ENCODE data around the gene RGS6.

Gene RGS6

GRCh38 chr14:72492196-72492595, 560.0 kb downstream of the RGS6 start:
- in situ Hi-C loops (cut with MboI; ENCODE audit: low pct_unique_long_range_greater_than_20kb, low sequenced_read_pairs, unreplicated experiment): no loop called here
- no peak for DNase-seq (ENCODE audit: low spot score)
- no peak for TF ChIP-seq CTCF (IDR thresholded peaks at IDR 0.05; ENCODE audit: extremely low read depth, insufficient read depth, missing control alignments)

- no peak for TF ChIP-seq CTCF (IDR thresholded peaks at IDR 0.05; ENCODE audit: extremely low read depth, insufficient read depth, missing control alignments)
- DNase-seq (ENCODE audit: low spot score): no peak
- in situ Hi-C loops (cut with MboI; ENCODE audit: low pct_unique_long_range_greater_than_20kb, low sequenced_read_pairs, unreplicated experiment): no loop called here
Observed at GRCh38 chr14:72495668-72496067, 563.4 kb downstream of the RGS6 start.

- in situ Hi-C loops (cut with MboI; ENCODE audit: low pct_unique_long_range_greater_than_20kb, low sequenced_read_pairs, unreplicated experiment): no loop called here
- DNase-seq (ENCODE audit: low spot score): no peak
- no peak for TF ChIP-seq CTCF (IDR thresholded peaks at IDR 0.05; ENCODE audit: extremely low read depth, insufficient read depth, missing control alignments)
Observed at GRCh38 chr14:72498646-72499045, 566.4 kb downstream of the RGS6 start.

GRCh38 chr14:72499746-72500145, 567.5 kb downstream of the RGS6 start:
- in situ Hi-C loops (cut with MboI; ENCODE audit: low pct_unique_long_range_greater_than_20kb, low sequenced_read_pairs, unreplicated experiment): no loop called here
- no peak for DNase-seq (ENCODE audit: low spot score)
- TF ChIP-seq CTCF (IDR thresholded peaks at IDR 0.05; ENCODE audit: extremely low read depth, insufficient read depth, missing control alignments): no peak

- no peak for TF ChIP-seq CTCF (IDR thresholded peaks at IDR 0.05; ENCODE audit: extremely low read depth, insufficient read depth, missing control alignments)
- in situ Hi-C loops (cut with MboI; ENCODE audit: low pct_unique_long_range_greater_than_20kb, low sequenced_read_pairs, unreplicated experiment): no loop called here
- DNase-seq (ENCODE audit: low spot score): no peak
Observed at GRCh38 chr14:72500234-72500838, 568.1 kb downstream of the RGS6 start.

- DNase-seq (ENCODE audit: low spot score): no peak
- in situ Hi-C loops (cut with MboI; ENCODE audit: low pct_unique_long_range_greater_than_20kb, low sequenced_read_pairs, unreplicated experiment): no loop called here
- no peak for TF ChIP-seq CTCF (IDR thresholded peaks at IDR 0.05; ENCODE audit: extremely low read depth, insufficient read depth, missing control alignments)
Observed at GRCh38 chr14:72501439-72501838, 569.2 kb downstream of the RGS6 start.

GRCh38 chr14:72503271-72503670, 571.0 kb downstream of the RGS6 start:
- no peak for DNase-seq (ENCODE audit: low spot score)
- in situ Hi-C loops (cut with MboI; ENCODE audit: low pct_unique_long_range_greater_than_20kb, low sequenced_read_pairs, unreplicated experiment): no loop called here
- TF ChIP-seq CTCF (IDR thresholded peaks at IDR 0.05; ENCODE audit: extremely low read depth, insufficient read depth, missing control alignments): no peak

Data from GM13977 (cell line).